ENCODE results near the gene MARCKSL1.
"Not testable (repeated sequence)": the region's sequence is repeated elsewhere in the genome, so short reads cannot be mapped to it uniquely, and the experiment has no call there.

MARCKSL1 gene

GRCh38 chr1:32284777-32285176 is 51.3 kb downstream of the MARCKSL1 start:
- ATAC-seq, result not testable (repeated sequence)
